K562 treated with DMSO at 1 percent for 24 hours (cell line): ENCODE data around the gene DGAT2L6. TPM values are rescaled to one million over a fixed set of nuclear protein-coding genes. Genes with fewer than 3 reads are reported as not detected.

ENCODE experiments used
- total RNA-seq: library from RNA; unstranded; fragments of 300-600 nt; gene quantifications from 2 replicates; pipeline ENCODE4 v1.2.3, GENCODE V29; 2022; ENCODE audit warnings: low read depth; ENCODE audit not compliant: insufficient read depth

The DGAT2L6 gene, protein sequence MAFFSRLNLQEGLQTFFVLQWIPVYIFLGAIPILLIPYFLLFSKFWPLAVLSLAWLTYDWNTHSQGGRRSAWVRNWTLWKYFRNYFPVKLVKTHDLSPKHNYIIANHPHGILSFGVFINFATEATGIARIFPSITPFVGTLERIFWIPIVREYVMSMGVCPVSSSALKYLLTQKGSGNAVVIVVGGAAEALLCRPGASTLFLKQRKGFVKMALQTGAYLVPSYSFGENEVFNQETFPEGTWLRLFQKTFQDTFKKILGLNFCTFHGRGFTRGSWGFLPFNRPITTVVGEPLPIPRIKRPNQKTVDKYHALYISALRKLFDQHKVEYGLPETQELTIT
- not detected in 2 replicates for total RNA-seq

DNA sequence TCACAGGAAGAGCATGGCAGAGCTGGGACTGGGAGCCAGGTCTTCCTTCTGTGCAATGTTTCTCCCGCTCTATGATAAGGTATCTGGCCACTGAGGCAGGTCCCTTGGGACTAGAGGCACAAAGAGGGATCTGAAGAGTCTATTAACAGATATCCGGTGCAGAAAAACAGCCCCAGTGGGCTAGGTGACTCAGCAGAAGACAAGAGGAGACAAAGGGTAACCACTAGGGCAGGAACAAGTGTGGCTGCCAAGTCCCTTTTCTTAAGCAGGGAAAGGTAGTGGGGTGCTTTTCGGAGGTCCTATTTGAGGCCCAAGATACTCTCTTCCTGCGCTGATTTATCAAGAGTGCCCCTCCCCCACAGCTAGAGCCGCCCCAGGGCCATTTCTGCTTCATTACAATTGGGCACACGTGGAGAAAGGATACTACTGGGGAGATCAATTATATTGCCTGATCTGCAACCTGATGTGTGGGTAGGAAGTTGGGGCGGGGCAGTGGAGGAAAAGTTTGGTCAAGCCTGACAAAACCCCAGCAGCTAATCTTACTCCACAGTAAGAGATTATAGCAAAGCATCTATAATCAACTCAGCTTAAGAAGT is at the start of gene DGAT2L6:
TSS of gene DGAT2L6 (plus strand) at position 546 of the 596 bp plus-strand sequence. CDS start 100 bp downstream, outside the sequence.

DNA sequence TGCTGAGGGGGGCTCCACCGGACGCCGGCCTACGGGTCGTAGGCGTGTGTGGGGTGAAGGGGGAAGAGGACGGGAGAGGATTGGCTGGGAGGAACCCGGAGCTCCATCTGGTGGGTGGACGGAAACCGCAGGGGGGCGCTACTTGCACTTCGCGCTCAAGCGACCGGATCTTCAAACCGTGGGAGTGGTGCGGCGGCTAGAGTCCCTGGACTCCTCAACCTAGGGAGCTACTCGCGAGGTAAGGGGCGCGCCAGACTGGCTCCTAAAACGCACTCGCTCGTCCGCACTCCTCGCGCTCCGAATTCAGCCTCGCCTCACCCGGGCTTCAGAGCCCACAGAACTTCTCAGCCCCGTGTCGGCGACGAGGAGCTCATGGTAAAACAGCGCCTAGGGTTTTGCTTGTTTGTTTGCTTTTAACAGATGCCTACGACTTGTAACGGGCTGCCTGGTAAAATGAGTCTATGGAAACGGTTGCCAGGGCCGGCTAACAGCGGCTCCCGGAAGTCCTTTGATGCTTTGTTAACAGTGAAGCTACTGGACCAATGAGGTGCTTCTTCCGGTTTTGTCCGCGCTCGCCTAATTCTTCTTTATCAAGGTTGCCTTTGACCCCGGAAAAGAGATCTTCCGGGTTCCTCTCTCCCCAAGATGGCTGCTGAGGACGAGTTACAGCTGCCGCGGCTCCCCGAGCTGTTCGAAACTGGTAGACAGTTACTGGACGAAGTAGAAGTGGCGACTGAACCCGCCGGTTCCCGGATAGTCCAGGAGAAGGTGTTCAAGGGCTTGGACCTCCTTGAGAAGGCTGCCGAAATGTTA is 43.8 kb upstream of the DGAT2L6 start, which contains the start of gene IGBP1:
TSS of gene IGBP1 (plus strand) at position 145 of the 813 bp plus-strand sequence. CDS start at position 646, 501 bp downstream.

DNA sequence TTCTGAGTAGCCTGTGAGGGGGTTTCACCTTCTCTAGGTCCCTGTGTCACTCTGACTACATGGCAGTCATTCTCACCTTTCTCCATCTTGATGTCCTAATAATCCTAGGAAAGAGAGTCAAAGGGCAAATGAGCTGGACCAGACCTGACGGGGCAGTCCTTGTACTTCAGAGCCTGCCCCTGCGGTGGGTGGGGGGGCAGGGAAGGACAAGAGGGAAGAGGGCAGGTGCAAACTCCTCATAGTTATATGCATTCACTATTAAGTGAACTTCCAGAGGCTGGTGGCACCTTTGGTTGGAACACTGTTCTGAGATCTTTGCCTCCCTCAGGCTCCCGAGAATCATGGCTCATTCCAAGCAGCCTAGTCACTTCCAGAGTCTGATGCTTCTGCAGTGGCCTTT is 57.1 kb downstream of the DGAT2L6 start, which contains the start of gene AWAT1:
TSS of gene AWAT1 (plus strand) at position 301 of the 400 bp plus-strand sequence. CDS start at position 342, 41 bp downstream.

Other genes starting within 250 kb of the DGAT2L6 start
- not detected in 2 replicates for gene AWAT2, start 127.5 kb upstream of the DGAT2L6 start, total RNA-seq
- 1.2 and 1.3 TPM in 2 replicates for gene OTUD6A, start 115.0 kb upstream of the DGAT2L6 start, total RNA-seq
- gene IGBP1, start 44.0 kb upstream of the DGAT2L6 start, total RNA-seq: 73.1 and 74.3 TPM in 2 replicates
- not detected in 2 replicates for gene AWAT1, start 57.2 kb downstream of the DGAT2L6 start, total RNA-seq
- gene P2RY4, start 82.7 kb downstream of the DGAT2L6 start, total RNA-seq: not detected in 2 replicates
- not detected in 2 replicates for gene ARR3, start 90.9 kb downstream of the DGAT2L6 start, total RNA-seq
- not detected in 2 replicates for gene RAB41, start 104.7 kb downstream of the DGAT2L6 start, total RNA-seq
- 43.2 and 43.4 TPM in 2 replicates for gene PDZD11, start 112.4 kb downstream of the DGAT2L6 start, total RNA-seq
- 32.7 and 41.8 TPM in 2 replicates for gene KIF4A, start 112.6 kb downstream of the DGAT2L6 start, total RNA-seq
- 0.23 TPM in 1 of 2 replicates, not detected in the other for gene GDPD2, start 245.8 kb downstream of the DGAT2L6 start, total RNA-seq